A549 (cell line): ENCODE measurements around the gene THEMIS.

Experiments
- EP300 ChIP-seq, 2 experiments: fragments of >200 bp; sonication (Bioruptor Twin); formaldehyde crosslinking; IDR thresholded peaks; 2 replicates in 1 of 2; 3 replicates in 1 of 2; pipeline ENCODE4 v1.6.1; 2016 to 2017
- RAD21 ChIP-seq, 2 experiments: fragments of >200 bp in 1 of 2; sonication (Bioruptor Twin) in 1 of 2; formaldehyde crosslinking in 1 of 2; IDR thresholded peaks in 1 of 2; conservative IDR thresholded peaks in 1 of 2; 2 replicates in 1 of 2; 3 replicates in 1 of 2; pipeline ENCODE4 v1.6.1; 2012 to 2018; ENCODE audit warnings: inconsistent platforms in 1 of 2
- TF ChIP-seq, protein P1 (sequence below): fragments of >200 bp; sonication (Bioruptor Twin); formaldehyde crosslinking; IDR thresholded peaks from 3 replicates; pipeline ENCODE4 v1.5.1; 2016
- TF ChIP-seq, protein P2 (sequence below): fragments of 450-650 bp; IDR thresholded peaks from 2 replicates; pipeline ENCODE4 v1.6.1; 2014; ENCODE audit warnings: antibody characterized with exemption

DNA sequence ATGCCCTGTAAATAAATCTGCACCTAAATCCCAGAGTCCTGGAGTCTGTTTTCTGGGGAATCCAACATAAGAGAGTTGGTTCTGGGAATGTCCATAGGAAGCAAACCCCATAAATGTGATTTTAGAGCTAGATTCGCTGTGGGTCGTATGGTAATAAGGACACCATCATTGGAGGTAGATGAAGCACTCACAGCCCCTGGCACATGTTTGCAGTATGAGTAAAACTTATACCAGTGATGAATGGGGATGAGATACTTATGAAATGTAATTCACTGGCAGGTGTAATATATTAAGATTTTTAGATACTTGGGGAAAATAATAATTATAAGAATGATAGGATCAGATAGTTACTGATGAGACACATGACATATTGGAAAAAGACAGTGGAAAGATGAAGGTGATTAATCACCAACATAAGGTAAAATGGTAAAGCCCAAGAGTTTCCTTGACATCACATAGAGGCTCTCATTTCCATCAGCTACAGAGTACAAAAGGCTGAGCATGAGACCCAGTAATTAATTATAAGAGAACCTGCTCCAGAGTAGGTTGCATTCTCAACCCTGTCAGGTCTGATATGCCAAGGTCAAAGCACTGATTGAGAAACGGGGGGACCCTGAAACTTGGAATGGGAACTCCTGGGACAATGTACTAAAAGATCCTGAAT, 44.7 kb upstream of the THEMIS start:
- TF ChIP-seq, protein P1, sequence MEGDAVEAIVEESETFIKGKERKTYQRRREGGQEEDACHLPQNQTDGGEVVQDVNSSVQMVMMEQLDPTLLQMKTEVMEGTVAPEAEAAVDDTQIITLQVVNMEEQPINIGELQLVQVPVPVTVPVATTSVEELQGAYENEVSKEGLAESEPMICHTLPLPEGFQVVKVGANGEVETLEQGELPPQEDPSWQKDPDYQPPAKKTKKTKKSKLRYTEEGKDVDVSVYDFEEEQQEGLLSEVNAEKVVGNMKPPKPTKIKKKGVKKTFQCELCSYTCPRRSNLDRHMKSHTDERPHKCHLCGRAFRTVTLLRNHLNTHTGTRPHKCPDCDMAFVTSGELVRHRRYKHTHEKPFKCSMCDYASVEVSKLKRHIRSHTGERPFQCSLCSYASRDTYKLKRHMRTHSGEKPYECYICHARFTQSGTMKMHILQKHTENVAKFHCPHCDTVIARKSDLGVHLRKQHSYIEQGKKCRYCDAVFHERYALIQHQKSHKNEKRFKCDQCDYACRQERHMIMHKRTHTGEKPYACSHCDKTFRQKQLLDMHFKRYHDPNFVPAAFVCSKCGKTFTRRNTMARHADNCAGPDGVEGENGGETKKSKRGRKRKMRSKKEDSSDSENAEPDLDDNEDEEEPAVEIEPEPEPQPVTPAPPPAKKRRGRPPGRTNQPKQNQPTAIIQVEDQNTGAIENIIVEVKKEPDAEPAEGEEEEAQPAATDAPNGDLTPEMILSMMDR: no peak
- no peak for TF ChIP-seq RAD21 (conservative IDR thresholded peaks at IDR 0.05 in 1 of 2, IDR thresholded peaks at IDR 0.05 in 1 of 2)
- TF ChIP-seq EP300 (IDR thresholded peaks at IDR 0.05): no peak
- TF ChIP-seq, protein P2, sequence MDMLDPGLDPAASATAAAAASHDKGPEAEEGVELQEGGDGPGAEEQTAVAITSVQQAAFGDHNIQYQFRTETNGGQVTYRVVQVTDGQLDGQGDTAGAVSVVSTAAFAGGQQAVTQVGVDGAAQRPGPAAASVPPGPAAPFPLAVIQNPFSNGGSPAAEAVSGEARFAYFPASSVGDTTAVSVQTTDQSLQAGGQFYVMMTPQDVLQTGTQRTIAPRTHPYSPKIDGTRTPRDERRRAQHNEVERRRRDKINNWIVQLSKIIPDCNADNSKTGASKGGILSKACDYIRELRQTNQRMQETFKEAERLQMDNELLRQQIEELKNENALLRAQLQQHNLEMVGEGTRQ: no peak
